SK-N-MC (cell line): ENCODE measurements around the gene CLRN3.

Source experiments
- EZH2 ChIP-seq: fragments of 200-600 bp; sonication (generic); IDR thresholded peaks from one replicate; pipeline ENCODE4 v1.6.1; 2017; ENCODE audit warnings: antibody characterized with exemption
- POLR2AphosphoS5 ChIP-seq: IDR thresholded peaks from 2 replicates; pipeline ENCODE4 v1.6.1; 2012; ENCODE audit warnings: mild to moderate bottlenecking, low read depth, low read length, borderline replicate concordance

GRCh38 chr10:127871631-127872010 lies 21.1 kb downstream of the CLRN3 start:
- TF ChIP-seq EZH2 (no peak), POLR2AphosphoS5 (no peak)
